HEK293 (cell line): ENCODE measurements around the gene CPA4.

Experiments used
- KLF16 ChIP-seq: fragments of 450-650 bp; formaldehyde crosslinking; IDR thresholded peaks from 2 replicates; pipeline ENCODE4 v1.5.1; 2017; ENCODE audit warnings: missing biosample characterization, missing genetic modification characterization
- ZBTB49 ChIP-seq: fragments of 450-650 bp; formaldehyde crosslinking; IDR thresholded peaks from 2 replicates; pipeline ENCODE4 v1.5.1; 2016; ENCODE audit warnings: missing biosample characterization, missing genetic modification characterization, low read depth
- TF ChIP-seq, protein P1 (sequence below): fragments of 450-650 bp; formaldehyde crosslinking; IDR thresholded peaks from 2 replicates; pipeline ENCODE4 v1.5.1; 2016; ENCODE audit warnings: missing biosample characterization, missing genetic modification characterization

- no peak for TF ChIP-seq KLF16 (tag by site-specific recombination)
- no peak for TF ChIP-seq ZBTB49 (tag by site-specific recombination)
- TF ChIP-seq, protein P1, sequence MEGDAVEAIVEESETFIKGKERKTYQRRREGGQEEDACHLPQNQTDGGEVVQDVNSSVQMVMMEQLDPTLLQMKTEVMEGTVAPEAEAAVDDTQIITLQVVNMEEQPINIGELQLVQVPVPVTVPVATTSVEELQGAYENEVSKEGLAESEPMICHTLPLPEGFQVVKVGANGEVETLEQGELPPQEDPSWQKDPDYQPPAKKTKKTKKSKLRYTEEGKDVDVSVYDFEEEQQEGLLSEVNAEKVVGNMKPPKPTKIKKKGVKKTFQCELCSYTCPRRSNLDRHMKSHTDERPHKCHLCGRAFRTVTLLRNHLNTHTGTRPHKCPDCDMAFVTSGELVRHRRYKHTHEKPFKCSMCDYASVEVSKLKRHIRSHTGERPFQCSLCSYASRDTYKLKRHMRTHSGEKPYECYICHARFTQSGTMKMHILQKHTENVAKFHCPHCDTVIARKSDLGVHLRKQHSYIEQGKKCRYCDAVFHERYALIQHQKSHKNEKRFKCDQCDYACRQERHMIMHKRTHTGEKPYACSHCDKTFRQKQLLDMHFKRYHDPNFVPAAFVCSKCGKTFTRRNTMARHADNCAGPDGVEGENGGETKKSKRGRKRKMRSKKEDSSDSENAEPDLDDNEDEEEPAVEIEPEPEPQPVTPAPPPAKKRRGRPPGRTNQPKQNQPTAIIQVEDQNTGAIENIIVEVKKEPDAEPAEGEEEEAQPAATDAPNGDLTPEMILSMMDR (tag by site-specific recombination): no peak
Measured at GRCh38 chr7:130254555-130254954, 38.4 kb upstream of the CPA4 start.
